Gastrocnemius medialis (tissue), 4 donors: ENCODE data around the gene SRPK3. TPM values are rescaled to one million over a fixed set of nuclear protein-coding genes. Genes with fewer than 3 reads are reported as not detected.
A peak's percentile ranks its signal among the peaks of the same experiment; 100 is the strongest.

Source experiments
- ATAC-seq, 2 donors: fragments of 150-250 bp; one replicate each; pipeline ENCODE4 v1.9.1; 2016
- DNase-seq, 2 donors: peaks; one replicate each; pipeline ENCODE4 v3.0.0-alpha.2; 2019
- H3K27ac ChIP-seq, 4 donors: fragments of 200-600 bp; sonication (generic); 1 replicate in 1 of 4; 2 replicates in 3 of 4; pipeline ENCODE4 v1.5.1; 2016 to 2018; ENCODE audit warnings: mild to moderate bottlenecking in 2 of 4, moderate library complexity in 1 of 4
- H3K27me3 ChIP-seq, 3 donors: fragments of 200-600 bp; sonication (generic) in 2 of 3; 1 replicate in 1 of 3; 2 replicates in 2 of 3; pipeline versions ENCODE4 v1.5.1 to v1.6.0; 2016 to 2019; ENCODE audit warnings: mild to moderate bottlenecking in 1 of 3, moderate library complexity in 1 of 3
- H3K36me3 ChIP-seq, 2 donors: fragments of 200-600 bp; sonication (generic) in 1 of 2; one replicate each; pipeline ENCODE4 v1.5.1; 2017 to 2018
- H3K4me1 ChIP-seq, 2 donors: fragments of 200-600 bp; sonication (generic) in 1 of 2; one replicate each; pipeline ENCODE4 v1.5.1; 2016 to 2017; ENCODE audit warnings: mild to moderate bottlenecking in 2 of 2
- H3K4me3 ChIP-seq, 4 donors: fragments of 200-600 bp; sonication (generic) in 3 of 4; 1 replicate in 1 of 4; 2 replicates in 3 of 4; pipeline ENCODE4 v1.5.1; 2016 to 2019; ENCODE audit warnings: mild to moderate bottlenecking in 2 of 4
- H3K9me3 ChIP-seq, 3 donors: fragments of 200-600 bp; sonication (generic) in 2 of 3; 1 replicate in 1 of 3; 2 replicates in 2 of 3; pipeline ENCODE4 v1.5.1; 2016 to 2019
- POLR2A ChIP-seq, 2 donors: fragments of 450-650 bp; IDR thresholded peaks; one replicate each; pipeline ENCODE4 v1.6.1; 2017; ENCODE audit warnings: antibody characterized with exemption in 2 of 2, mild to moderate bottlenecking in 2 of 2, moderate library complexity in 2 of 2
- in situ Hi-C, 4 donors: fragments of 200-750 bp; cut with MboI; loops; one replicate each; pipeline versions ENCODE4 v1.15.0 to v1.8.0; 2017; ENCODE audit warnings: low sequenced_read_pairs in 4 of 4
- intact Hi-C: fragments of 100-400 bp; cut with DNase I; formaldehyde crosslinking; loops from one replicate; pipeline ENCODE4 v1.15.1; 2023; ENCODE audit warnings: low total_unique reads
- total RNA-seq, 4 donors: library from RNA; depleted of rRNA; stranded (reverse); fragments of >200 nt; gene quantifications; one replicate each; pipeline versions ENCODE4 v1.1.0 to v1.2.3, GENCODE V29; 2016
- TF ChIP-seq, protein P1 (sequence below), 5 experiments: fragments of 450-650 bp in 3 of 5; fragments of 200-600 bp in 2 of 5; sonication (generic) in 2 of 5; IDR thresholded peaks in 4 of 5; conservative IDR thresholded peaks in 1 of 5; 1 replicate in 4 of 5; 2 replicates in 1 of 5; pipeline ENCODE4 v1.5.1; 2016 to 2019; ENCODE audit warnings: antibody characterized with exemption in 5 of 5, mild to moderate bottlenecking in 3 of 5, moderate library complexity in 3 of 5

SRPK3 gene
- total RNA-seq, 4 donors from 2014 or later: 30.3 to 39.9 (median 33.8) TPM

DNA sequence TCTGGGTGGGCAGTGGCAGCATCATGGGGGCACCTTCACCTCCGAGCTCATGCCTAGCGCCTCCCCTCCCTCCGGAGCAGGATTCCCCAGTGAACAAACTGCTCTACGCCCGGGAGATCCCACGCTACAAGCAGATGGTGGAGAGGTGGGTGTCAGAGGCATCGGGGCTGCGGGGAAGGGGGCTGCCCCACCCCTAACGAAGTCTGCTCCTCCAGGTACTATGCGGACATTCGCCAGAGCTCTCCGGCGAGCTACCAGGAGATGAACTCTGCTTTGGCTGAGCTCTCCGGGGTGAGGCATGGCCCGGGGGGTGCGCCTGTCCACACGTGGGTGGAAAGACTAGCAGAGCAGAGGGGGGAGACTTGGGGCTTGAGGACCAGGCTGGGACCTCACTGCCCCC is 2.7 kb upstream of the SRPK3 start:
- Histone ChIP-seq H3K9me3 (no peaks in the 10 kb centered on the region), H3K4me3 (no peak overlapping the region), H3K27ac (no peak overlapping the region), H3K4me1 (peaks cover 0 to 28% of the 10 kb centered on the region in 2 donors), H3K36me3 (no peaks in the 10 kb centered on the region), H3K27me3 (no peaks in the 10 kb centered on the region)
- TF ChIP-seq POLR2A (IDR thresholded peaks at IDR 0.05): no peak
- TF ChIP-seq, protein P1, sequence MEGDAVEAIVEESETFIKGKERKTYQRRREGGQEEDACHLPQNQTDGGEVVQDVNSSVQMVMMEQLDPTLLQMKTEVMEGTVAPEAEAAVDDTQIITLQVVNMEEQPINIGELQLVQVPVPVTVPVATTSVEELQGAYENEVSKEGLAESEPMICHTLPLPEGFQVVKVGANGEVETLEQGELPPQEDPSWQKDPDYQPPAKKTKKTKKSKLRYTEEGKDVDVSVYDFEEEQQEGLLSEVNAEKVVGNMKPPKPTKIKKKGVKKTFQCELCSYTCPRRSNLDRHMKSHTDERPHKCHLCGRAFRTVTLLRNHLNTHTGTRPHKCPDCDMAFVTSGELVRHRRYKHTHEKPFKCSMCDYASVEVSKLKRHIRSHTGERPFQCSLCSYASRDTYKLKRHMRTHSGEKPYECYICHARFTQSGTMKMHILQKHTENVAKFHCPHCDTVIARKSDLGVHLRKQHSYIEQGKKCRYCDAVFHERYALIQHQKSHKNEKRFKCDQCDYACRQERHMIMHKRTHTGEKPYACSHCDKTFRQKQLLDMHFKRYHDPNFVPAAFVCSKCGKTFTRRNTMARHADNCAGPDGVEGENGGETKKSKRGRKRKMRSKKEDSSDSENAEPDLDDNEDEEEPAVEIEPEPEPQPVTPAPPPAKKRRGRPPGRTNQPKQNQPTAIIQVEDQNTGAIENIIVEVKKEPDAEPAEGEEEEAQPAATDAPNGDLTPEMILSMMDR (IDR thresholded peaks at IDR 0.05 in 4 of 5, conservative IDR thresholded peaks at IDR 0.05 in 1 of 5): no peak
- DNase-seq: no peak
- ATAC-seq: no peak
- in situ Hi-C loops: loop anchor here in 3 of 4 donors (25.0 kb wide), 2 partner anchors 159 to 184 kb away; partner anchors contain the start of genes HCFC1 (in 2 of the 3), TMEM187 (in 2 of the 3), ARHGAP4 (in 1 of the 3) and NAA10 (in 1 of the 3)
- intact Hi-C loops: no loop called here

DNA sequence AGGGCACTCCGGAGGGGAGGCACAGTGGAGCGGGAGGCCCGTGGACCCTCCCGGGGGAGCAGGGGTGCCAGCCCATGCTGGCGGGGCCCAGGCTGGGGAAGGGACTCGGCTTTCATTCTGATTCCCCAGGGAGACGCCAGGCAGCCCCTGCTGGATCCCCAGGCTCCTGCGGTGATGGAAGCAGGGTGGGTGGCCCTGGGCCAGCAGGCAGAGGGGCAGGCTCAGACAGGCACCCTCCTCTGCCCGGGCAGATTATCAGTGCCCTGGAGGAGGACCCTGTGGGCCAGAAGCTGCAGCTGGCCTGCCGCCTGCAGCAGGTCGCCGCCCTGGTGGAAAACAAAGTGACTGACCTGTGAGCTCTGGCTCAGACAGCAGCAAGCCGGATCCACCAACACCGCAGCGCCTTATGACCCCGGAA is 2.1 kb upstream of the SRPK3 start:
- Histone ChIP-seq H3K27ac (peak overlapping the region in 2 of 4 donors; percentile 88 to 94), H3K36me3 (no peaks in the 10 kb centered on the region), H3K4me3 (no peak overlapping the region), H3K9me3 (no peaks in the 10 kb centered on the region), H3K27me3 (no peaks in the 10 kb centered on the region), H3K4me1 (peaks cover 0 to 30% of the 10 kb centered on the region in 2 donors)
- in situ Hi-C loops: loop anchor here in 3 of 4 donors (25.0 kb wide), 2 partner anchors 159 to 184 kb away; partner anchors contain the start of genes HCFC1 (in 2 of the 3), TMEM187 (in 2 of the 3), ARHGAP4 (in 1 of the 3) and NAA10 (in 1 of the 3)
- TF ChIP-seq, protein P1 (IDR thresholded peaks at IDR 0.05 in 4 of 5, conservative IDR thresholded peaks at IDR 0.05 in 1 of 5): peak in 2 of 5 experiments; percentile 15 to 24
- no peak for TF ChIP-seq POLR2A (IDR thresholded peaks at IDR 0.05)
- intact Hi-C loops: no loop called here
- DNase-seq (peak in 1 of 2 donors; percentile 35), ATAC-seq (no peak)

DNA sequence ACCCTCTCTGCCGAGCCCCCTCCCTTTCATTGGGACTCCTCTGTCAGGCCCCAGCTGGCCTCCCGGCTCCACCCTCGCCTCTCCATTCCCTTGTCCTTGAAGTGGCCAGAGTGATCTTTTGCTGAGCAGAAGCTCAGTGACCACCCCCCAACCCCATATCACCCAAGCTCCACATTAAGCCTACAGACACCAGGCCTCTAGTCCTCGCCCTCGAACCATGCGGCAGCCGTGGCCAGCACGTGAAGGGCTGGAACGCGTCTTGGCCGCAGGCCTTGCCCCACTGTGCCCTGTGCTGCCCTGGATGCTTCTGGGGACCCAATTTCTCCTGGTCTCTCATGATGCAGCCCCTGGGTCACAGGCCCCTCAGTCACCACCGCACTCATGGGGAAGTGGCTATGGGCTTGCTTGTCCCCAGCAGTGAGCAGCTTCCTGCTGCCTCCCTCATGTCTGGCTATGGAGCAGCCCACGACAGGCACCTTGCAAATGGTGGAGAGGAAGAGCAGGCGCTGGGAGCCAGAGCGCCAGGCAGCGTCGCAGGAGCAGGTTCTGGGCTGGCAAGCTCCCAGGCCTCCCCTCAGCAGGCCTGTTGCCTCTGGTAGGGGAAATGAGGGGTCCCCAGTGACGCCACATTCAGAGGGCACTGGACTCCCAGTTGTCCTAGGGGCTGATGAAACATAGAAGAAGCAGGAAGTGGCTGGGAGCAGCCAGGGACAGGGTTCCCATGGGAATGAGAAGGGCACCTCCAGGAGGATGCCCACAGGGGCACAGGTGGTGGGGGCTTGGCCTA is 757 bp upstream of the SRPK3 start:
- no peak for TF ChIP-seq POLR2A (IDR thresholded peaks at IDR 0.05)
- TF ChIP-seq, protein P1 (IDR thresholded peaks at IDR 0.05 in 4 of 5, conservative IDR thresholded peaks at IDR 0.05 in 1 of 5): no peak
- Histone ChIP-seq H3K4me1 (peaks cover 0 to 30% of the 10 kb centered on the region in 2 donors), H3K9me3 (no peaks in the 10 kb centered on the region), H3K27ac (peak overlapping the region; percentile 88 to 94 (median 90)), H3K4me3 (peak overlapping the region in 2 of 4 donors; percentile 43 to 52), H3K27me3 (no peaks in the 10 kb centered on the region), H3K36me3 (no peaks in the 10 kb centered on the region)
- intact Hi-C loops (no loop called here), in situ Hi-C loops (loop anchor here in 3 of 4 donors (25.0 kb wide), 2 partner anchors 157 to 182 kb away; partner anchors contain the start of genes HCFC1 (in 2 of the 3), TMEM187 (in 2 of the 3), ARHGAP4 (in 1 of the 3) and NAA10 (in 1 of the 3))
- DNase-seq: no peak
- peak in 1 of 2 donors; percentile 18 for ATAC-seq

DNA sequence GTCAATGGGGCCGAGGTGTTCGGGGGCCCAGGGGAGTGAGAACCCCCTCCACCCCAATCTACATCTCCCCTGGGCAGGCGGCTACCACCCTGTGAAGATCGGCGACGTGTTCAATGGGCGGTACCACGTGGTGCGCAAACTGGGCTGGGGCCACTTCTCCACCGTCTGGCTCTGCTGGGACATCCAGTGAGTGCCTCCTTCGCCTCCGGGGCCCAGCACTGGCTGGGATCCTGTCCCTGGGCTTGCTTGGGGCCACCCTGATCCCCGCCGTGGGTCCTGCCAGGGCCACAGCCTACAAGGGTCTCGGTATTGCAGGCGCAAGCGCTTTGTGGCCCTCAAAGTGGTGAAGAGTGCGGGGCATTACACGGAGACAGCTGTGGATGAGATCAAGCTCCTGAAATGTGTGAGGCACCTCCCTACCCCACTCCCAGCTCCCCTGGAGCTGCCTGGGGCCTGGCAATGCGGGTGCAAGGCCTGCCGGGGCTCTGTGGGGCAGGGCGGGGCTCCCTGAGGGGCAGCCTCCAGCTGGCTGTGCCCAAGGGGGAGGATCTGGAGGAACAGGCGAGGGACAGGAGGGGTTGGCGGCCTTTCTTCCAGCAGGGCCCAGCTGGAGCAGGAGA is 697 bp downstream of the SRPK3 start:
- peak; percentile 16 to 61 for DNase-seq

More for the DNA sequence above, 697 bp downstream of the SRPK3 start:
- peak; percentile 73 to 80 for ATAC-seq
- Histone ChIP-seq H3K27me3 (no peaks in the 10 kb centered on the region), H3K4me1 (peaks cover 0 to 30% of the 10 kb centered on the region in 2 donors), H3K9me3 (no peaks in the 10 kb centered on the region), H3K36me3 (no peaks in the 10 kb centered on the region), H3K27ac (peak overlapping the region; percentile 88 to 94 (median 90)), H3K4me3 (peak overlapping the region; percentile 37 to 52 (median 44))
- intact Hi-C loops: loop anchor here (1.0 kb wide), 2 partner anchors 13 to 17 kb away; partner anchors contain the start of genes IDH3G, PLXNB3 and SSR4
- in situ Hi-C loops: loop anchor here in 3 of 4 donors (25.0 kb wide), 2 partner anchors 156 to 181 kb away; partner anchors contain the start of genes HCFC1 (in 2 of the 3), TMEM187 (in 2 of the 3), ARHGAP4 (in 1 of the 3) and NAA10 (in 1 of the 3)
- TF ChIP-seq, protein P1 (IDR thresholded peaks at IDR 0.05 in 4 of 5, conservative IDR thresholded peaks at IDR 0.05 in 1 of 5): no peak
- no peak for TF ChIP-seq POLR2A (IDR thresholded peaks at IDR 0.05)
